Osteoblast (primary cell): ENCODE results near the gene NR1I3. TPM values are rescaled to one million over a fixed set of nuclear protein-coding genes. Genes with fewer than 3 reads are reported as not detected.

Source experiments
- DNase-seq: peaks from one replicate; pipeline ENCODE4 v3.0.0; 2011; ENCODE audit warnings: low spot score, mixed read lengths; ENCODE audit not compliant: insufficient read length; ENCODE audit errors: missing footprints
- H2AFZ ChIP-seq: 2 replicates; pipeline ENCODE4 v1.6.0; 2011; ENCODE audit warnings: mild to moderate bottlenecking, low read length
- H3K27ac ChIP-seq: 2 replicates; pipeline ENCODE4 v1.5.1; 2011; ENCODE audit warnings: mild to moderate bottlenecking, low read depth, low read length, moderate library complexity
- H3K27me3 ChIP-seq: 2 replicates; pipeline ENCODE4 v1.6.0; 2012; ENCODE audit warnings: mild to moderate bottlenecking, control low read depth, inconsistent platforms, low read length, moderate library complexity; ENCODE audit not compliant: insufficient read depth
- H3K36me3 ChIP-seq: 2 replicates; pipeline ENCODE4 v1.5.1; 2011; ENCODE audit warnings: mild to moderate bottlenecking, low read length, control low read depth, moderate library complexity; ENCODE audit not compliant: insufficient read depth
- H3K4me1 ChIP-seq: 2 replicates; pipeline ENCODE4 v1.5.1; 2011; ENCODE audit warnings: mild to moderate bottlenecking, low read length, control low read depth, moderate library complexity; ENCODE audit not compliant: insufficient read depth
- H3K4me2 ChIP-seq: 2 replicates; pipeline ENCODE4 v1.6.0; 2011; ENCODE audit warnings: mild to moderate bottlenecking, low read length; ENCODE audit not compliant: insufficient read depth
- H3K4me3 ChIP-seq: fragments of 200-600 bp; sonication (generic); 3 replicates; pipeline ENCODE4 v1.5.1; 2012; ENCODE audit warnings: mild to moderate bottlenecking, low read length, inconsistent platforms; ENCODE audit not compliant: insufficient read depth
- H3K79me2 ChIP-seq: 2 replicates; pipeline ENCODE4 v1.6.0; 2012; ENCODE audit warnings: mild to moderate bottlenecking, low read length, control low read depth, inconsistent platforms; ENCODE audit not compliant: insufficient read depth
- H3K9me3 ChIP-seq: 2 replicates; pipeline ENCODE4 v1.5.1; 2011; ENCODE audit warnings: low read depth, low read length, control low read depth
- H4K20me1 ChIP-seq: 2 replicates; pipeline ENCODE4 v1.6.0; 2012; ENCODE audit warnings: mild to moderate bottlenecking, low read length, control low read depth; ENCODE audit not compliant: insufficient read depth
- CTCF ChIP-seq: IDR thresholded peaks from 2 replicates; pipeline ENCODE4 v1.5.1; 2011; ENCODE audit warnings: mild to moderate bottlenecking, low read depth, low read length, moderate library complexity; ENCODE audit errors: extremely low read depth
- total RNA-seq: library from RNA; depleted of rRNA; stranded (reverse); fragments of >200 nt; gene quantifications from 2 replicates; pipeline ENCODE4 v1.2.3, GENCODE V29; 2012

NR1I3 gene
- total RNA-seq, 1 donor, result not detected

GRCh38 chr1:161233102-161233501, 4.9 kb downstream of the NR1I3 start:
- H3K4me1 ChIP-seq, result no peaks in the 10 kb centered on the region
- no peak overlapping the region for H2AFZ ChIP-seq
- H3K79me2 ChIP-seq, result no peaks in the 10 kb centered on the region
- H3K4me2 ChIP-seq, result no peak overlapping the region
- TF ChIP-seq CTCF, result no peak
- H3K9me3 ChIP-seq, result no peaks in the 10 kb centered on the region
- no peak for DNase-seq
- no peaks in the 10 kb centered on the region for H4K20me1 ChIP-seq
- no peak overlapping the region for H3K27ac ChIP-seq
- no peak overlapping the region for H3K4me3 ChIP-seq
- peaks cover 20% of the 10 kb centered on the region for H3K36me3 ChIP-seq
- no peaks in the 10 kb centered on the region for H3K27me3 ChIP-seq

- DNase-seq, result no peak
- Histone ChIP-seq H3K9me3 (no peaks in the 10 kb centered on the region), H3K4me2 (no peak overlapping the region), H2AFZ (no peak overlapping the region), H3K79me2 (peaks cover 12% of the 10 kb centered on the region), H3K27me3 (no peaks in the 10 kb centered on the region), H3K4me3 (no peak overlapping the region), H3K4me1 (peaks cover 12% of the 10 kb centered on the region), H4K20me1 (no peaks in the 10 kb centered on the region), H3K36me3 (peaks cover 21% of the 10 kb centered on the region), H3K27ac (no peak overlapping the region)
- no peak for TF ChIP-seq CTCF
These were observed 7.2 kb downstream of the NR1I3 start for GRCh38 chr1:161230762-161231161.

GRCh38 chr1:161229896-161230295, 8.1 kb downstream of the NR1I3 start:
- Histone ChIP-seq H3K27ac (no peak overlapping the region), H4K20me1 (no peaks in the 10 kb centered on the region), H3K4me1 (peaks cover 17% of the 10 kb centered on the region), H3K79me2 (peaks cover 12% of the 10 kb centered on the region), H3K9me3 (no peaks in the 10 kb centered on the region), H3K4me3 (no peak overlapping the region), H3K4me2 (no peak overlapping the region), H3K27me3 (no peaks in the 10 kb centered on the region), H2AFZ (no peak overlapping the region), H3K36me3 (peaks cover 21% of the 10 kb centered on the region)
- no peak for DNase-seq
- TF ChIP-seq CTCF, result peak; percentile 5

GRCh38 chr1:161228032-161228431, 10.0 kb downstream of the NR1I3 start:
- Histone ChIP-seq H3K27ac (no peak overlapping the region), H4K20me1 (no peaks in the 10 kb centered on the region), H2AFZ (no peak overlapping the region), H3K27me3 (no peaks in the 10 kb centered on the region), H3K79me2 (peaks cover 12% of the 10 kb centered on the region), H3K36me3 (peaks cover 21% of the 10 kb centered on the region), H3K4me3 (no peak overlapping the region), H3K4me2 (no peak overlapping the region), H3K4me1 (peaks cover 17% of the 10 kb centered on the region), H3K9me3 (no peaks in the 10 kb centered on the region)
- no peak for DNase-seq
- no peak for TF ChIP-seq CTCF
